Measurements from ENCODE around the gene TBC1D5.
"Not testable (repeated sequence)": the region's sequence is repeated elsewhere in the genome, so short reads cannot be mapped to it uniquely, and the experiment has no call there.

TBC1D5 gene

GRCh38 chr3:17639257-17639656, 103.2 kb downstream of the TBC1D5 start:
- no peak for DNase-seq

GRCh38 chr3:17638356-17638755, 104.1 kb downstream of the TBC1D5 start:
- no peak for DNase-seq

- not testable (repeated sequence) for DNase-seq
Observed at GRCh38 chr3:17635675-17636074, 106.8 kb downstream of the TBC1D5 start.

- DNase-seq: no peak
Observed at GRCh38 chr3:17634964-17635363, 107.5 kb downstream of the TBC1D5 start.

- DNase-seq: no peak
Observed at GRCh38 chr3:17634201-17634600, 108.2 kb downstream of the TBC1D5 start.

GRCh38 chr3:17632401-17633100, 109.9 kb downstream of the TBC1D5 start:
- DNase-seq: no peak

GRCh38 chr3:17631609-17632008, 110.8 kb downstream of the TBC1D5 start:
- no peak for DNase-seq

GRCh38 chr3:17629400-17629799, 113.0 kb downstream of the TBC1D5 start:
- DNase-seq: no peak

GRCh38 chr3:17626395-17626794, 116.0 kb downstream of the TBC1D5 start:
- no peak for DNase-seq

- DNase-seq: no peak
Observed at GRCh38 chr3:17625133-17625532, 117.3 kb downstream of the TBC1D5 start.

- no peak for DNase-seq
Observed at GRCh38 chr3:17623464-17623863, 119.0 kb downstream of the TBC1D5 start.

- no peak for DNase-seq
Observed at GRCh38 chr3:17619968-17620367, 122.5 kb downstream of the TBC1D5 start.

- not testable (repeated sequence) for DNase-seq
Observed at GRCh38 chr3:17613017-17613416, 129.4 kb downstream of the TBC1D5 start.

GRCh38 chr3:17607905-17608304, 134.5 kb downstream of the TBC1D5 start:
- DNase-seq: no peak

GRCh38 chr3:17605934-17606333, 136.5 kb downstream of the TBC1D5 start:
- DNase-seq: no peak

GRCh38 chr3:17605032-17605431, 137.4 kb downstream of the TBC1D5 start:
- DNase-seq: no peak

GRCh38 chr3:17602126-17602525, 140.3 kb downstream of the TBC1D5 start:
- DNase-seq: no peak

GRCh38 chr3:17592956-17593355, 149.5 kb downstream of the TBC1D5 start:
- DNase-seq: no peak

- DNase-seq: no peak
Observed at GRCh38 chr3:17590465-17590864, 152.0 kb downstream of the TBC1D5 start.

- DNase-seq: no peak
Observed at GRCh38 chr3:17589888-17590287, 152.5 kb downstream of the TBC1D5 start.

- DNase-seq: no peak
Observed at GRCh38 chr3:17588422-17588821, 154.0 kb downstream of the TBC1D5 start.

- no peak for DNase-seq
Observed at GRCh38 chr3:17585394-17586325, 156.8 kb downstream of the TBC1D5 start.

- DNase-seq: no peak
Observed at GRCh38 chr3:17584066-17584465, 158.4 kb downstream of the TBC1D5 start.

GRCh38 chr3:17583530-17583929, 158.9 kb downstream of the TBC1D5 start:
- DNase-seq: no peak

All from NCI-H1930 (cell line).